Calu3 (cell line): ENCODE measurements around the gene RASGRF2. TPM values are rescaled to one million over a fixed set of nuclear protein-coding genes. Genes with fewer than 3 reads are reported as not detected.
"Not testable (repeated sequence)": the region's sequence is repeated elsewhere in the genome, so short reads cannot be mapped to it uniquely, and the experiment has no call there.

ENCODE experiments used
- BruUV-seq: library from RNA; stranded (reverse); fragments of 400-500 nt; replicated peaks from 2 replicates; lab custom pipeline; 2021; lab: Mats Ljungman, UMichigan
- CTCF ChIA-PET: fragments of 300-600 bp; sonication (Branson Sonifier 250); formaldehyde crosslinking; loops from one replicate; lab custom pipeline; 2022; ENCODE audit warnings: antibody characterized with exemption; lab: Charles Lee
- DNase-seq: peaks from one replicate; pipeline ENCODE4 v3.0.0; 2022
- H3K27ac Mint-ChIP-seq: one replicate; pipeline ENCODE4 v1.8.0; 2022; ENCODE audit warnings: mixed read lengths; ENCODE audit not compliant: unreplicated experiment
- H3K27me3 Mint-ChIP-seq: one replicate; pipeline ENCODE4 v1.8.0; 2022; ENCODE audit warnings: mixed read lengths; ENCODE audit not compliant: unreplicated experiment
- H3K36me3 Mint-ChIP-seq: one replicate; pipeline ENCODE4 v1.8.0; 2022; ENCODE audit warnings: mild to moderate bottlenecking, moderate library complexity, mixed read lengths; ENCODE audit not compliant: insufficient read depth, unreplicated experiment
- H3K4me1 Mint-ChIP-seq: one replicate; pipeline ENCODE4 v1.8.0; 2022; ENCODE audit warnings: mild to moderate bottlenecking, low read depth, mixed read lengths; ENCODE audit not compliant: unreplicated experiment
- H3K4me3 Mint-ChIP-seq: one replicate; pipeline ENCODE4 v1.8.0; 2022; ENCODE audit warnings: mild to moderate bottlenecking, low read depth, moderate library complexity, mixed read lengths; ENCODE audit not compliant: unreplicated experiment
- H3K9me3 Mint-ChIP-seq: one replicate; pipeline ENCODE4 v1.8.0; 2022; ENCODE audit warnings: low read depth, mixed read lengths; ENCODE audit not compliant: unreplicated experiment
- intact Hi-C: fragments of 100-400 bp; cut with micrococcal nuclease; formaldehyde crosslinking; loops from one replicate; pipeline ENCODE4 v1.10.0; 2022; ENCODE audit not compliant: unreplicated experiment
- total RNA-seq: library from RNA; stranded (reverse); gene quantifications from 2 replicates; pipeline ENCODE4 v1.2.3, GENCODE V29; 2022
- TF ChIP-seq, protein P1 (sequence below): fragments of 200-600 bp; IDR thresholded peaks from one replicate; pipeline ENCODE4 v1.8.0; 2022; ENCODE audit warnings: antibody characterized with exemption; ENCODE audit not compliant: unreplicated experiment

The RASGRF2 gene
- total RNA-seq, 1 experiment from 2014 or later: 27.7 TPM

DNA sequence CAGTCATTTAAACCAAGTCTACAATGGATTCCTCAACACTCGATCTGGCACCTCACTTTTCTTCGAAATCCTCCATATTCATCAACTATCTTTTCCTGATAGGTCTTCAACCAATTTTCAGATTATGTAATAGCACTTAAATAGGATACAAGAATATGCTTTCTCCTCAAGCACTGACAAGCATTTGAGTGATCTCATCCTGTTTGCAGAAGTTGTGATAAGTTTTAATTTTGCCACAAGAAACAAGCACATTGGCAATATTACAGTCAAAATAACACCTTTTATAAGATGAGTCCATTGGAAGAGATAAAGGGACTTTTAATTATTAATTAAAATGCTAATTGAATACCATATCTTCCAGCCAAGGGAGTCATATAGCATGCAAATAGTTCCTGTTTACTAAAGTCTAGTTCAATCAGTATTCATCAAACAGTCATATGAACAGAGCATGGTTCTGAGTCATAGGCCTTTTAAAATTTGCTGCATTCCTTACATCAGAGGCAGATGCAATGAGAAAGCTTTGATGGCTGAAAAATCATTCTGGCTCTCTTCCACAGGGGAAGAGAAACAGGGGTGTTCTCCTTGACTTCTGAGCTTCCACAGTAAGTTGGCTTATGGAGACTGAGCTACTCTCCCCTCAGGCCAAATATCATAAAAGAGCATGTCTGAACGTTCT lies 308.5 kb downstream of the RASGRF2 start:
- H3K4me1 Mint-ChIP-seq: peaks cover 33% of the 10 kb centered on the region
- H3K4me3 Mint-ChIP-seq: no peak overlapping the region
- no peak for DNase-seq
- intact Hi-C loops: loop anchor here (2.0 kb wide), 1 partner anchor 32 kb away; the partner anchor contains the start of gene ZCCHC9
- no peaks in the 10 kb centered on the region for H3K9me3 Mint-ChIP-seq
- TF ChIP-seq, protein P1, sequence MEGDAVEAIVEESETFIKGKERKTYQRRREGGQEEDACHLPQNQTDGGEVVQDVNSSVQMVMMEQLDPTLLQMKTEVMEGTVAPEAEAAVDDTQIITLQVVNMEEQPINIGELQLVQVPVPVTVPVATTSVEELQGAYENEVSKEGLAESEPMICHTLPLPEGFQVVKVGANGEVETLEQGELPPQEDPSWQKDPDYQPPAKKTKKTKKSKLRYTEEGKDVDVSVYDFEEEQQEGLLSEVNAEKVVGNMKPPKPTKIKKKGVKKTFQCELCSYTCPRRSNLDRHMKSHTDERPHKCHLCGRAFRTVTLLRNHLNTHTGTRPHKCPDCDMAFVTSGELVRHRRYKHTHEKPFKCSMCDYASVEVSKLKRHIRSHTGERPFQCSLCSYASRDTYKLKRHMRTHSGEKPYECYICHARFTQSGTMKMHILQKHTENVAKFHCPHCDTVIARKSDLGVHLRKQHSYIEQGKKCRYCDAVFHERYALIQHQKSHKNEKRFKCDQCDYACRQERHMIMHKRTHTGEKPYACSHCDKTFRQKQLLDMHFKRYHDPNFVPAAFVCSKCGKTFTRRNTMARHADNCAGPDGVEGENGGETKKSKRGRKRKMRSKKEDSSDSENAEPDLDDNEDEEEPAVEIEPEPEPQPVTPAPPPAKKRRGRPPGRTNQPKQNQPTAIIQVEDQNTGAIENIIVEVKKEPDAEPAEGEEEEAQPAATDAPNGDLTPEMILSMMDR: no peak
- H3K27me3 Mint-ChIP-seq: no peaks in the 10 kb centered on the region
- CTCF ChIA-PET: interaction anchor here (1.0 kb wide), 1 partner anchor 31 kb away, joined by 4 read pairs; no protein-coding TSS in a partner anchor
- peaks cover 5% of the 10 kb centered on the region for H3K36me3 Mint-ChIP-seq
- H3K27ac Mint-ChIP-seq: peak overlapping the region; percentile 5
- no TSS peak for BruUV-seq

GRCh38 chr5:81269751-81270393 lies 309.7 kb downstream of the RASGRF2 start:
- no TSS peak for BruUV-seq
- intact Hi-C loops: loop anchor here (2.0 kb wide), 1 partner anchor 31 kb away; the partner anchor contains the start of gene ZCCHC9

GRCh38 chr5:81270394-81271027 lies 310.3 kb downstream of the RASGRF2 start:
- H3K9me3 Mint-ChIP-seq, DNase-seq, H3K4me3 Mint-ChIP-seq, H3K27me3 Mint-ChIP-seq, H3K36me3 Mint-ChIP-seq, H3K27ac Mint-ChIP-seq, intact Hi-C loops, BruUV-seq: not testable (repeated sequence)
- peaks cover 33% of the 10 kb centered on the region for H3K4me1 Mint-ChIP-seq
- CTCF ChIA-PET: interaction anchor here (0.6 kb wide), 1 partner anchor 26 kb away, joined by 3 read pairs; no protein-coding TSS in a partner anchor

More at GRCh38 chr5:81269751-81270393, 309.7 kb downstream of the RASGRF2 start:
- DNase-seq: no peak
- H3K27ac Mint-ChIP-seq: no peak overlapping the region
- no peaks in the 10 kb centered on the region for H3K27me3 Mint-ChIP-seq
- H3K4me1 Mint-ChIP-seq: peaks cover 33% of the 10 kb centered on the region
- no peak overlapping the region for H3K4me3 Mint-ChIP-seq
- peaks cover 5% of the 10 kb centered on the region for H3K36me3 Mint-ChIP-seq
- TF ChIP-seq, protein P1: no peak
- H3K9me3 Mint-ChIP-seq: peaks cover 5% of the 10 kb centered on the region
- CTCF ChIA-PET: interaction anchor here (0.6 kb wide), 2 partner anchors 25 to 124 kb away, joined by 3 to 4 read pairs; partner anchors contain the start of gene ACOT12
